ENCODE results near the gene GJC1. TPM values are rescaled to one million over a fixed set of nuclear protein-coding genes. Genes with fewer than 3 reads are reported as not detected.
A peak's percentile ranks its signal among the peaks of the same experiment; 100 is the strongest.
"Not testable (repeated sequence)": the region's sequence is repeated elsewhere in the genome, so short reads cannot be mapped to it uniquely, and the experiment has no call there.

GJC1 gene
- total RNA-seq, 1 experiment from 2014 or later: 119 TPM

DNA sequence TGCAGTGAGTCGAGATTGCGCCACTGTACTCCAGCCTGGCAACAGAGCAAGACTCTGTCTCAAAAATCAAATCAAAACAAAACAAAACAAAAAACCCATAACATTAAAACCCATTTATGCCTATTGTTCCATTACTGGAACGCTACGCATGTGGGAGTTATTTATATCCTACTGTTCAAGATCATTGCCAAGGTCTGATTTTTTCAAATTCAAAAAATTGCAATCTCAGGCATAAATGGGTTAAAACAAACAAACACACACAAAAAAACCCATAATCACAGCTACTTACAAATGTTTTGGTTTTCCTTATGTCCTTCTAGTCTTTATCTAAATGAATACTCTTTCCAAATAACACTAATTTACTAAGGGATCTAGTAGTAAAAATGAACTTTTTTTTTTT, 17.8 kb downstream of the GJC1 start:
- Histone ChIP-seq H2BK15ac (ENCODE audit: low read depth, low read length) (no peak overlapping the region), H2AK5ac (ENCODE audit: insufficient read length, low read length) (no peak overlapping the region), H3K4ac (ENCODE audit: low read depth, low read length) (no peak overlapping the region), H3K23me2 (ENCODE audit: insufficient read length, low read depth, low read length, poor library complexity, severe bottlenecking) (no peaks in the 10 kb centered on the region), H3K9me3 (ENCODE audit: control insufficient read depth, low read depth, low read length) (no peaks in the 10 kb centered on the region), H3K79me1 (ENCODE audit: insufficient read depth, low read depth, low read length, poor library complexity, severe bottlenecking) (peaks cover 6% of the 10 kb centered on the region), H3K18ac (ENCODE audit: insufficient read length, low read depth, low read length) (no peak overlapping the region), H3K4me1 (ENCODE audit: insufficient read depth, low read length) (no peaks in the 10 kb centered on the region), H3T11ph (ENCODE audit: low read length) (no peak overlapping the region), H2BK120ac (ENCODE audit: low read depth, low read length, poor library complexity, severe bottlenecking) (no peak overlapping the region), H3K4me2 (ENCODE audit: insufficient read depth, insufficient read length, low read length) (no peak overlapping the region), H3K56ac (ENCODE audit: insufficient read length, low read depth, low read length) (no peak overlapping the region), H2BK5ac (ENCODE audit: insufficient read length, low read length) (no peak overlapping the region), H4K91ac (ENCODE audit: insufficient read length, low read depth, low read length) (no peak overlapping the region), H3K23ac (ENCODE audit: insufficient read length, low read depth, low read length) (no peak overlapping the region), H2AFZ (ENCODE audit: low read length) (no peak overlapping the region), H4K5ac (ENCODE audit: insufficient read length, low read depth, low read length) (no peak overlapping the region), H3K79me2 (ENCODE audit: insufficient read depth, low read length) (peaks cover 37% of the 10 kb centered on the region; the same call in 1 of the 2 replicates), H4K8ac (replicated peaks; ENCODE audit: insufficient read length, low read depth, low read length) (no peak overlapping the region), H3K27ac (ENCODE audit: insufficient read length, low read depth, low read length) (no peak overlapping the region), H3K14ac (ENCODE audit: insufficient read depth, low read length) (no peak overlapping the region), H3K9ac (ENCODE audit: extremely low read depth, insufficient read length, low read length) (no peak overlapping the region), H3K27me3 (ENCODE audit: insufficient read depth, low read length) (no peaks in the 10 kb centered on the region), H2BK12ac (ENCODE audit: insufficient read length, low read depth, low read length) (no peak overlapping the region), H4K20me1 (ENCODE audit: control insufficient read depth, insufficient read depth, insufficient read length) (no peaks in the 10 kb centered on the region), H2BK20ac (ENCODE audit: low read depth, low read length, poor library complexity, severe bottlenecking) (no peak overlapping the region)
- WGBS (ENCODE audit: extremely low coverage, insufficient read length, low lambda C conversion rate): no CpG with 5 or more reads among the region's 4 CpGs
- TF ChIP-seq, protein P1, sequence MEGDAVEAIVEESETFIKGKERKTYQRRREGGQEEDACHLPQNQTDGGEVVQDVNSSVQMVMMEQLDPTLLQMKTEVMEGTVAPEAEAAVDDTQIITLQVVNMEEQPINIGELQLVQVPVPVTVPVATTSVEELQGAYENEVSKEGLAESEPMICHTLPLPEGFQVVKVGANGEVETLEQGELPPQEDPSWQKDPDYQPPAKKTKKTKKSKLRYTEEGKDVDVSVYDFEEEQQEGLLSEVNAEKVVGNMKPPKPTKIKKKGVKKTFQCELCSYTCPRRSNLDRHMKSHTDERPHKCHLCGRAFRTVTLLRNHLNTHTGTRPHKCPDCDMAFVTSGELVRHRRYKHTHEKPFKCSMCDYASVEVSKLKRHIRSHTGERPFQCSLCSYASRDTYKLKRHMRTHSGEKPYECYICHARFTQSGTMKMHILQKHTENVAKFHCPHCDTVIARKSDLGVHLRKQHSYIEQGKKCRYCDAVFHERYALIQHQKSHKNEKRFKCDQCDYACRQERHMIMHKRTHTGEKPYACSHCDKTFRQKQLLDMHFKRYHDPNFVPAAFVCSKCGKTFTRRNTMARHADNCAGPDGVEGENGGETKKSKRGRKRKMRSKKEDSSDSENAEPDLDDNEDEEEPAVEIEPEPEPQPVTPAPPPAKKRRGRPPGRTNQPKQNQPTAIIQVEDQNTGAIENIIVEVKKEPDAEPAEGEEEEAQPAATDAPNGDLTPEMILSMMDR (conservative IDR thresholded peaks at IDR 0.05): no peak
- Mint-ChIP-seq H3K4me3 (no peak overlapping the region), H3K9me3 (no peaks in the 10 kb centered on the region), H3K36me3 (ENCODE audit: insufficient read depth in 1 of 3, low read depth in 3 of 3) (peaks cover 4 to 29% (median 8%) of the 10 kb centered on the region in 3 experiments; a peak in 6 of 7 replicates), H3K27ac (no peak overlapping the region), H3K4me1 (peaks cover 3 to 7% of the 10 kb centered on the region in 2 experiments; a peak in 3 of 4 replicates), H3K27me3 (ENCODE audit: low read depth) (no peaks in the 10 kb centered on the region)
- DNase-seq: no peak

DNA sequence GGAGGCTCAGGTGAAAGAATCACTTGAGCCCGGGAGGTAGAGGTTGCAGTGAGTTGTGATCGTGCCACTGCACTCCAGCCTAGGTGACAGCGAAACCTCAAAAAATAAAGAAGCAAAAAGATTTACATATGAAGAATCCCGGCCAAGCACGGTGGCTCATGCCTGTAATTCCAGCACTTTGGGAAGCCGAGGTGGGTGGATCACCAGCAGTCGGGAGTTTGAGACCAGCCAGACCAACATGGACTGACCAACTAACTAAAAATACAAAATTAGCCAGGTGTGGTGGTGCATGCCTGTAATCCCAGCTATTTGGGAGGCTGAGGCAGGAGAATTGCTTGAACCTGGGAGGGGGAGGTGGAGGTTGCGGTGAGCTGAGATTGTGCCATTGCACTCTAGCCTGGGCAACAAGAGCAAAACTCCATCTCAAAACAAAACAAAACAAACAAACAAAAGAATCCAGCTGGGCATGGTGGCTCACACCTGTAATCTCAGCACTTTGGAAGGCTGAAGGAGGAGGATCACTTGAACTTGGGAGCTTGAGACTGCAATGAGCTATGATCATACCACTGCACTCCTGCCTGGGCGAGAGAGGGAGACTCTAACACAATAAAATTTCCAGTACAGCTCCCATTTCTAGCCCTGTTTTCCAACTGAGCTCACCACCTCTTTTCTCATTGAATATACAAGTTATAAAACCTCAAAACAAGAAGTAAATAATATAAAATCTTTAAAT, 21.3 kb downstream of the GJC1 start:
- H3K27me3 Mint-ChIP-seq (ENCODE audit: low read depth); DNase-seq; H2AFZ ChIP-seq (ENCODE audit: low read length); H2BK5ac ChIP-seq (ENCODE audit: insufficient read length, low read length); H2AK5ac ChIP-seq (ENCODE audit: insufficient read length, low read length); H4K91ac ChIP-seq (ENCODE audit: insufficient read length, low read depth, low read length); H2BK12ac ChIP-seq (ENCODE audit: insufficient read length, low read depth, low read length); H3K9me3 Mint-ChIP-seq; H3K23me2 ChIP-seq (ENCODE audit: insufficient read length, low read depth, low read length, poor library complexity, severe bottlenecking); H3K4me2 ChIP-seq (ENCODE audit: insufficient read depth, insufficient read length, low read length); H3K18ac ChIP-seq (ENCODE audit: insufficient read length, low read depth, low read length); H3T11ph ChIP-seq (ENCODE audit: low read length); H3K4me3 Mint-ChIP-seq; H2BK120ac ChIP-seq (ENCODE audit: low read depth, low read length, poor library complexity, severe bottlenecking); H4K8ac ChIP-seq (replicated peaks; ENCODE audit: insufficient read length, low read depth, low read length); H3K27ac ChIP-seq (ENCODE audit: insufficient read length, low read depth, low read length); H3K27me3 ChIP-seq (ENCODE audit: insufficient read depth, low read length); H3K56ac ChIP-seq (ENCODE audit: insufficient read length, low read depth, low read length); H3K23ac ChIP-seq (ENCODE audit: insufficient read length, low read depth, low read length); H3K4me1 Mint-ChIP-seq; H4K5ac ChIP-seq (ENCODE audit: insufficient read length, low read depth, low read length); H2BK20ac ChIP-seq (ENCODE audit: low read depth, low read length, poor library complexity, severe bottlenecking); H3K79me1 ChIP-seq (ENCODE audit: insufficient read depth, low read depth, low read length, poor library complexity, severe bottlenecking); H3K9me3 ChIP-seq (ENCODE audit: control insufficient read depth, low read depth, low read length); H3K14ac ChIP-seq (ENCODE audit: insufficient read depth, low read length); H4K20me1 ChIP-seq (ENCODE audit: control insufficient read depth, insufficient read depth, insufficient read length); H2BK15ac ChIP-seq (ENCODE audit: low read depth, low read length); H3K9ac ChIP-seq (ENCODE audit: extremely low read depth, insufficient read length, low read length); H3K4ac ChIP-seq (ENCODE audit: low read depth, low read length); H3K4me1 ChIP-seq (ENCODE audit: insufficient read depth, low read length): not testable (repeated sequence)
- whole genome bisulfite sequencing (ENCODE audit: extremely low coverage, insufficient read length, low lambda C conversion rate): no CpG with 5 or more reads among the region's 9 CpGs
- Mint-ChIP-seq H3K36me3 (ENCODE audit: insufficient read depth in 1 of 3, low read depth in 3 of 3) (peaks cover 30 to 63% (median 41%) of the 10 kb centered on the region in 3 experiments), H3K27ac (peak overlapping the region in 2 of 3 experiments; percentile 84 to 89; a peak in 4 of 7 replicates)
- peaks cover 24% of the 10 kb centered on the region; the same call in 1 of the 2 replicates for H3K79me2 ChIP-seq (ENCODE audit: insufficient read depth, low read length)
